ENCODE measurements around the gene CARD14. TPM values are rescaled to one million over a fixed set of nuclear protein-coding genes. Genes with fewer than 3 reads are reported as not detected.

Gene CARD14
- total RNA-seq, 3 donors from 2014 or later (not counting 1 experiment from before 2014, with no cell fraction given) = 0.12 to 0.38 TPM; not detected in 1

GRCh38 chr17:80180192-80180591 is 10.4 kb downstream of the CARD14 start:
- no peak for TF ChIP-seq CTCF (IDR thresholded peaks at IDR 0.05)

GRCh38 chr17:80181431-80181830 is 11.6 kb downstream of the CARD14 start:
- Histone ChIP-seq H3K4me1 (ENCODE audit: control insufficient read depth, insufficient read depth, low read length) (no peaks in the 10 kb centered on the region), H3K4me3 (ENCODE audit: low read length) (no peak overlapping the region), H3K27ac (ENCODE audit: low read length) (no peak overlapping the region), H3K9me3 (ENCODE audit: control insufficient read depth, insufficient read depth, low read length) (no peaks in the 10 kb centered on the region), H3K36me3 (ENCODE audit: control insufficient read depth, insufficient read depth, low read length) (no peaks in the 10 kb centered on the region), H3K27me3 (ENCODE audit: control insufficient read depth, insufficient read depth, low read length) (no peaks in the 10 kb centered on the region)
- Mint-ChIP-seq H3K36me3 (no peaks in the 10 kb centered on the region), H3K9me3 (no peaks in the 10 kb centered on the region), H3K27me3 (ENCODE audit: low read depth in 2 of 2) (peaks cover 0 to 2% of the 10 kb centered on the region in 2 donors), H3K4me1 (no peaks in the 10 kb centered on the region), H3K4me3 (no peak overlapping the region), H3K27ac (no peak overlapping the region)
- intact Hi-C loops (cut with micrococcal nuclease) = no loop called here
- 92% methylated on average over 17 of the region's 17 CpGs for WGBS (ENCODE audit: insufficient coverage)
- TF ChIP-seq CTCF (IDR thresholded peaks at IDR 0.05) = no peak
- no peak for ATAC-seq
- DNase-seq = no peak

More at GRCh38 chr17:80180192-80180591, 10.4 kb downstream of the CARD14 start:
- H3K4me3 ChIP-seq (ENCODE audit: low read length) = no peak overlapping the region
- no peaks in the 10 kb centered on the region for H3K9me3 Mint-ChIP-seq
- ATAC-seq (no peak), DNase-seq (no peak)
- no peaks in the 10 kb centered on the region for H3K36me3 ChIP-seq (ENCODE audit: control insufficient read depth, insufficient read depth, low read length)
- WGBS (ENCODE audit: insufficient coverage) = 89% methylated on average over 14 of the region's 14 CpGs
- peaks cover 0 to 4% of the 10 kb centered on the region in 2 donors for H3K27me3 Mint-ChIP-seq (ENCODE audit: low read depth in 2 of 2)
- no peak overlapping the region for H3K4me3 Mint-ChIP-seq
- H3K27ac ChIP-seq (ENCODE audit: low read length) = no peak overlapping the region
- H3K27me3 ChIP-seq (ENCODE audit: control insufficient read depth, insufficient read depth, low read length) = no peaks in the 10 kb centered on the region
- H3K36me3 Mint-ChIP-seq = no peaks in the 10 kb centered on the region
- no peaks in the 10 kb centered on the region for H3K4me1 ChIP-seq (ENCODE audit: control insufficient read depth, insufficient read depth, low read length)
- H3K27ac Mint-ChIP-seq = no peak overlapping the region
- H3K9me3 ChIP-seq (ENCODE audit: control insufficient read depth, insufficient read depth, low read length) = no peaks in the 10 kb centered on the region
- no peaks in the 10 kb centered on the region for H3K4me1 Mint-ChIP-seq
- intact Hi-C loops (cut with micrococcal nuclease) = no loop called here

- Mint-ChIP-seq H3K27ac (no peak overlapping the region), H3K9me3 (no peaks in the 10 kb centered on the region), H3K4me1 (no peaks in the 10 kb centered on the region), H3K36me3 (no peaks in the 10 kb centered on the region), H3K27me3 (ENCODE audit: low read depth in 2 of 2) (peaks cover 0 to 2% of the 10 kb centered on the region in 2 donors), H3K4me3 (no peak overlapping the region)
- Histone ChIP-seq H3K27ac (ENCODE audit: low read length) (no peak overlapping the region), H3K27me3 (ENCODE audit: control insufficient read depth, insufficient read depth, low read length) (no peaks in the 10 kb centered on the region), H3K9me3 (ENCODE audit: control insufficient read depth, insufficient read depth, low read length) (no peaks in the 10 kb centered on the region), H3K36me3 (ENCODE audit: control insufficient read depth, insufficient read depth, low read length) (no peaks in the 10 kb centered on the region), H3K4me3 (ENCODE audit: low read length) (no peak overlapping the region), H3K4me1 (ENCODE audit: control insufficient read depth, insufficient read depth, low read length) (no peaks in the 10 kb centered on the region)
- DNase-seq (no peak), ATAC-seq (no peak)
- TF ChIP-seq CTCF (IDR thresholded peaks at IDR 0.05) = no peak
- 89% methylated on average over 30 of the region's 30 CpGs for WGBS (ENCODE audit: insufficient coverage)
- intact Hi-C loops (cut with micrococcal nuclease) = no loop called here
Measured at GRCh38 chr17:80182118-80182844, 12.5 kb downstream of the CARD14 start.

GRCh38 chr17:80182845-80183223 is 13.0 kb downstream of the CARD14 start:
- Histone ChIP-seq H3K27ac (ENCODE audit: low read length) (no peak overlapping the region), H3K9me3 (ENCODE audit: control insufficient read depth, insufficient read depth, low read length) (no peaks in the 10 kb centered on the region), H3K27me3 (ENCODE audit: control insufficient read depth, insufficient read depth, low read length) (no peaks in the 10 kb centered on the region), H3K4me1 (ENCODE audit: control insufficient read depth, insufficient read depth, low read length) (no peaks in the 10 kb centered on the region), H3K36me3 (ENCODE audit: control insufficient read depth, insufficient read depth, low read length) (no peaks in the 10 kb centered on the region), H3K4me3 (ENCODE audit: low read length) (no peak overlapping the region)
- TF ChIP-seq CTCF (IDR thresholded peaks at IDR 0.05) = no peak
- Mint-ChIP-seq H3K9me3 (no peaks in the 10 kb centered on the region), H3K4me1 (no peaks in the 10 kb centered on the region), H3K27ac (no peak overlapping the region), H3K36me3 (no peaks in the 10 kb centered on the region), H3K4me3 (no peak overlapping the region), H3K27me3 (ENCODE audit: low read depth in 2 of 2) (peaks cover 0 to 2% of the 10 kb centered on the region in 2 donors)
- intact Hi-C loops (cut with micrococcal nuclease) = no loop called here
- WGBS (ENCODE audit: insufficient coverage) = 93% methylated on average over 12 of the region's 12 CpGs
- no peak for ATAC-seq
- DNase-seq = no peak
